NT2/D1 (cell line): ENCODE results near the gene PSMB11.

Source experiments
- YY1 ChIP-seq: IDR thresholded peaks from 2 replicates; pipeline ENCODE4 v1.6.1; 2011; ENCODE audit not compliant: insufficient read length, insufficient read depth
- ZNF274 ChIP-seq: IDR thresholded peaks from 2 replicates; pipeline ENCODE4 v1.6.1; 2011; ENCODE audit warnings: mild to moderate bottlenecking, low read depth, low read length

- TF ChIP-seq YY1 (no peak), ZNF274 (no peak)
These were observed 8.7 kb upstream of the PSMB11 start for GRCh38 chr14:23033251-23033727.
